Measurements from ENCODE around the gene LSAMP. TPM values are rescaled to one million over a fixed set of nuclear protein-coding genes. Genes with fewer than 3 reads are reported as not detected.

LSAMP gene
- total RNA-seq, 1 donor from 2014 or later: not detected

DNA sequence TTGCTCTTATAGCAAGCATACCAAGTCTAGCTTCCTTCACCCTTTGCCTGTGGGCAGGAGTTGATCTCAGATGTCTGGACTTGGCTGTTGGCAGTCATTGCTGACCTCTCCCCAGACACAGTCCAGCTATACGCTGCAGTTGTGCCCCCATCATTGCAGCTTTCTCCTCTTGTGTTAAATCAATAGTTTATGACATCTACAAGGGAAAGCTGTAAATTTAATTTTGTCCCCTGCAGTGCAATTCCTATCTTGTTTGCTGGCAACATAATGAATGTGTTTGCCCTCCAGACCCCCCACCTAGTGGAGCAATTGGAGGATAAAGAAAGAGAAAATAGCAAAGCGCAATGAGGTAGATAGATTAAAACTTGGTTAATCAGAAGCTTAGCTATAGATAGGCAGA lies 280.2 kb downstream of the LSAMP start:
- no peak for DNase-seq (ENCODE audit: low read depth in 2 of 2)

DNA sequence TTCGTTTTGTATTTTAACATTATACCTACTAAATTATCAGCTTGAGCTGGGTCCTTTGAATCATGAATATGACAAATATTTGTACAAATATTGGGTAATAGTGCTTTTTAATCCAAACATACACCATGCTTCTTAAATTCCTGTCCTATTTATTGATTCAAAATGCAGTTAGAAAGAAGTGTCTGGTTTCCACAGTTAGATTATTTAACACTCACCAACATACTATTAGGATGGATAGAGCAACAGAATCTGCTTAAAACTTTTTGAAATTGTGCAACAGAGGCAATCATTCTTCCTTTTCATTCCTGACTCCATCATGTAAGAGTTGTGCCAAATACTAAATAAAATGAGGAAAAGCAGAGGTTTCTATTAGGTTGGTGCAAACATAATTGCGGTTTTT lies 281.2 kb downstream of the LSAMP start:
- DNase-seq (ENCODE audit: low read depth in 2 of 2): no peak

DNA sequence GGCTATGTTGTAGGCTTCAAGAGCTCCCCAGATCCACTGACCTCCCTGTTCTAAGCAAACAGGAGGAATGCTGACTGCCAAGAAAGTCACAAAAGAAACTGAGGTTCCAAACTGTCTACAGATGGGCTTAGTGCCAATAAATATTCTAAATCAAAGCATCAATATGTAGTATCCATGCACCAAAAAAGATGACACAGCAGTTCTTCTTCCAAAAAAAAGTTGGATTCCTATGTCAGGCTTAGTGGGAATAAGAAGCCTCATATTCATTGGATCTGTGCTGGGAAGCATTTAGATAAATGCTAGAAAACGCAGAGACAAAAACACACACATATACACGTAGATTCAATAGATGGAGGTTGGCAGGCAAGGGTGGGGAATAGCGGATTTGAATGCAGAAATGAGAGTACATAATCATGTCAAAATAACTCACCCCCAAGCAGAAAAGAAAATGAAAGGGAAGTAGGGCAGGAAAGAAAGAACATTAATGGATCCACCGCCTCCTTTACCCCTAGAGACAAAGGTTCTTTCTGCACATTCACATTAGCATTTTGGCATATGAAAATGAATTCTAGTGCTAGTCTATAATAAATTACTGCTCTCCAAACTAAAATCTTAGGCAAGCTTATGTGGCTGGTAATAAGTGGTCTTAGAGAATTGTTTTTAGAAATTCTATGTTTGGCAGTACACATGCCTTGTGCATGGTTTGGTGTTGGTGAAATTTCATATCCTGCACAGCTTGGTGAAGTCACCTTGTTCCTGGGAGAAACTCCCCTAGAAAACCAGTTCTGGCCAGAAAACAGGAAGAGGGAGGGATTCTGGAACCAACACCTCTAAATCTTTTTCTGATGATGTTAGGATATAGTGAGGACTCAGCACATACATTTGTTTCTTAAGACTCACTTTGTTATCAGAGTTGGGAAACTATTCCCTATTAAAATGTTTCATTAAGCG lies 283.4 kb downstream of the LSAMP start:
- DNase-seq (ENCODE audit: low read depth in 2 of 2): no peak

DNA sequence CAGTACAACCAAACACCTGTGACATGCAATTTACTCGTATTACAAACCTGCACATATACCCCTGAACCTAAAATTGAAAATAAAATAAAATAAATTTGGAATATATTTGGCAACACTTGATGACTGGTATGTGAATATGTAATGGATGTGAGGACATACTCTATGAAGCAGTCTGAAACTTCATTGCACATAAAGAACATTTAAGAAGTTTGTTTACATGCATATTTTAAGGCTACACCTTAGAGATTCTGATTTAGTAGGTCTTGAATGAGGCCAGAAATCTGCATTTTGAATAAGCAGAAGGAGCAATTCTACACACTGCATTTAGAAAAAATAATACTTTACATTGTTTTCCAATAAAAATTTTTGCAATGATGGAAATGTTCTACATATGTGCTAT lies 284.7 kb downstream of the LSAMP start:
- no peak for DNase-seq (ENCODE audit: low read depth in 2 of 2)

DNA sequence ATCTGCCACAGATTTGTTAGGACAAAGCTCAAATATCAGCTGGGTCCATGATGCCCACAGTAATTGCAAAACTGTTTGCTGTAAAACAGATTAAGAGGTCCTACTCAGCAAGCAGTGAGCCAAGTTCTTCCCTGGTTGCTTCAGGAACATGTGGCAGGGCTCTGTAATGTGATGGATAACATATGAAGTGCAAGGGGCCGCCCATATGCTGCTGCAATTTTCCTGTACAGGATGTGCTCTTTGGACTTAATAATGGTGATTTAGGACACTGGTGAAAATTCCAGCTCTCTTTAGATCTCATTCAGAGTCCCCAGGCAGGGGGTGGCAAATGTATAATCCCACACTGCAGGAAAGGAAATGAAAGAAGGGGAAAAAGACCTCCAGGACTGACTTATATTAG lies 289.4 kb downstream of the LSAMP start:
- no peak for DNase-seq (ENCODE audit: low read depth in 2 of 2)

DNA sequence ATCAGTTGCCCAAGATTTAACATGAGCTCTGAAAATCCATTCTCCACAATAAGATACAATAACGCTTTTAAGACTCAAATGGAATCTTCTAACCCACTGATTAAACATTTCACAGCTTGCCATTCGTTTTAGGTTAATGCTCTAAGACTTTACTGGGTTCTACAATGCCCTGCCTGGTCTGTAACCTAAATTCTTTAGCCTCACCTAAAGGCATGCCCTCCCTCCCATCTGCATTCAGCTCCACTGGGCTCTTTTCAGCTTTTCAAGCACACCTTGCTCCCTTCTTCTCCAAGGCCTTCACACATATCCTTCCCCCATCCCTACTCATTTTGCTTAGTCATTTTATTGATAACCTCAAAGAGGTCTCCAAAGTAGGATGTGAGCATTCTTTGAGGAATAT lies 290.9 kb downstream of the LSAMP start:
- no peak for DNase-seq (ENCODE audit: low read depth in 2 of 2)

DNA sequence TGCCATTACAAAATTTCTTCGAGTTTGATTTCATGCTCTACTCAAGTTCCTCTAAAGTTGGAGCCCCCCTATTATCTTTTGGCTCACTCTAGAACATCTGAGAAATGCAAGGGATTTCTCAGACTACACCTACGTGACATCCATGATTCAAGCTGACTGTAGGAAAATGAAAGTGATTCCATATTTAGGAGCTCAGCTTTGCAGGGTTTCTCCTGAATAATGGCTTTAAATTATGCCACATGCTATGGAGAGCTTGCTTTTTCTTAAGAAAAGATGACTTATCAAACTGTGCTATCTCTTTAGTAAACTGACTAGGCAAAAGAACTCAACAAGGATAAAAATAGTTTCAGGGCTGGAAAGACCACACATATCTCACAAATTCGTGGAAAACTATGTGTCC lies 292.1 kb downstream of the LSAMP start:
- DNase-seq (ENCODE audit: low read depth in 2 of 2): no peak

DNA sequence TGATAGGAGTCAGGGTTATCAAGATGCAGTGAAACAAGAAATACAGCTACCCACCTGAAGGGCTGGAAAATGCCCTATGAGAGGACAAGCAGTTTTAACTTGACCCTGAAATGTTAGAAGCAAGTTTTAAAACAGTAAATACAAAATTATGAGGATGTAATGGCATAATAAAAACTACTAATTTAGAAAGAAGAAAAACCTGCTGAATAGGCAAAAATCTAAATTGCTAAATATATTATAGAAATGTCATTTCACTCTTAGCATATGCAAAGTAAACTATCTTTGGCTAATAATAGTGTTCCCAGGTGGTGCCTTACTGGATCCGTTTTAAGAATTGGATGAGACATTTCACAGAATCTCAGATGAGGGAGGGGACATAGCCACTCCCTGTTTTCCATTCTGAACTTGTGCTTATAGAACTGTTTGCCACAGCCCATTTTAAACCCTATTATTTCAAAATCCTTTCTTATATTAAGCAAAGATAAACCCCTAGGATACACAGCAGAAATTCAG lies 294.6 kb downstream of the LSAMP start:
- DNase-seq (ENCODE audit: low read depth in 2 of 2): no peak

DNA sequence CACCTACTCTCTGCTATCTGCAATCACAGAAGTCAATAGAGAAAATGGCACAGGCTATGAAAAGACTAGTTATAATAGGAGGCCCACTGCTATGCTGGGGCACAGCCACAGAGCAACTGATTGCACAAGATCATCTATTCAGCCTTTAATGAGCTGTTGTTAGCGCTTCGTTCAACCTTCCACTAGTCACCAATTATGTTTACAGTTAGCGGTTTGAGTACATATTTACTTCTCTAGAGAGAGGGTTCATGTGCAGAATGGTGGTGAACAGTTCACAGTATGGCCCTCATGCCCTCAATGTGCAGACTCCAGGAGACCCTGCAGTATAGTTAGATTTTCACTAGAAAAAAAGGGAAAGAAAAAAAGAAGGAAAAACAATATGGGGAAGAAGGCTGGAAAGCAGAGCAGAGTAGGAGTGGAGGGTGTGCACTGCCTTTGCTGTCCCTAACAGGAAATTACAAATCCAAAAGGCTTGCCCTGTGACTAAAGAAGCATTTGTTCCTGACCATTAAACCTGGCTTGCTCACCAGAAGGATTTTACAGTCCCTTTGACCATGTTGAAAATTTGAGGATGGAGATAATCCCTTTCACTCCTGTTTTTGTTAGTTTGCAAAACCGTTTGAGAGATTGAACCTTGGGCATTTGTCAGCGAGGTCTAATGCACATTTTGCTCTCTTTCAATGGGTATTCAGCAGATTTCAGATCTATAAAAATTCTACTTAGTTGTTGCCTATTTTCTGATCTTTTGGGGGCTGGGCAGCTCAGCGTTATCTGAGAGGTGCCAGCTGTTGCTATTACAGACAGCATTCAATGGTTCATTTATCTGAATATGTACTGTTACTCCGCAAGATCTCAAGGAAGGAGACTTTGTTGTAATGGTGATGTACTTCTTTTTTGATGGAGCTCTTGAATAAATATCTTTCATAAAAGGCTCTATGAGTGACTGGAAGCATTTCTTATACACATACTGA lies 296.1 kb downstream of the LSAMP start:
- DNase-seq (ENCODE audit: low read depth in 2 of 2): no peak

DNA sequence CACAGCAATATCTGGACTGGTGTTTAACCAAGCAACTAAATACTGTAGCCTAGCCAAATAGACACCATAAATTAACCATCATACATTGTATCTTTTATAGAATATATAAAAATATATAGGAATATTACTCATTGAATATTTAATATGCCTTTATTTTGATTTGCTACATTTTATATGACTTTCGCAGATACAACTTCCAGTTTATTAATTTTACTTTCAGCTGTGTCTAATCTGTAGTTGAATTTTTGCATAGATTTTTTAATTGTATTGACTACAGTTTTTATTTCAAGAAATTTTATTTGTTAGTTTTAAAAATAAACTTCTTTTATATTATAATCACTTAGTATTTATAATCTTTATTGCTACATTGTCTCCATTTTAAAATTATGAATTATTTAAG lies 299.7 kb downstream of the LSAMP start:
- no peak for DNase-seq (ENCODE audit: low read depth in 2 of 2)

DNA sequence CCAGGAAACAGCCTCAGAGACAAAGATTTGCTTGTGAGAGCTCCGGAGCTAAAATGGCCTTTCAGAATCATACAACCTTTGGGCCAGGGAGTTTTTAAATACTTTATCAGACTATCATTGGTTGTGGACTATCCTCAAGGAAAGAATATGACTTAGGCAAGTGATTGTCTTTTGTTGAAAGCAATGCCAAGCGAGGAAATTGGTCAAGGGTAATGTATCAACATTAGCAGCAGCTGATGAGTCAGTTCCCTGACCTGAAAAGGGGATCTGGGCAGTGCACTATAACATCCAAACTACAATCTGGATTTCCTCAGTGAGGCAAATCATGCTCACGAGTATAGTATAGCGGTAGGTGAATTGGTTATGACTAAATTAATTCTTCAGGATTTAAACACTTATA lies 303.6 kb downstream of the LSAMP start:
- DNase-seq (ENCODE audit: low read depth in 2 of 2): no peak

DNA sequence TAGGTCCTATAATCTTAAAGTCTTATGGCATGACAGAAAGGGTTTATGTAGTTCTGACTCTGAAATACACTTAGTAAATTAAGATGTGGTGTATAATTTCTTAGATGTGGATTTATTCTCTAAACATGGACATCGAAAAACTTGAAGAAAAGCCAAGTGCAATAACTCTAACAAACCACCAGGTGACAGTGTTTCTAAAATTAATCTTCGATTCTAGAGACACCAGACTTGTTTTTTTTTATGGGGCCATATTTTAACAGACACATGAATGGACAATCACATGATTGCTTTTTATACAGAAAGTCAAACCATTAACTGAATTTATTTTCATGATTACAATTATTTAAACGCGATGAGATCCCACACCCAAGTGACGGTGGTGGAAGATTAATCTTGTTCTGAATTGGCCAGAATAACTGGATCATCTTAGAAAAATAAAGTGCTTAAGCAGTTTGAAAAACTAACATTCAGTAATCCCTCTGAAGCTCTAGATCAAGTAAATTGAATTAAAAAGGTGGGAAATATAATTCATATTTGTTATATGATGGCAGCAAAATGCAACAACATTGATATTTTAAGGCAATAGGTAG lies 305.1 kb downstream of the LSAMP start:
- peak; percentile 11 to 30 for DNase-seq (ENCODE audit: low read depth in 2 of 2)

DNA sequence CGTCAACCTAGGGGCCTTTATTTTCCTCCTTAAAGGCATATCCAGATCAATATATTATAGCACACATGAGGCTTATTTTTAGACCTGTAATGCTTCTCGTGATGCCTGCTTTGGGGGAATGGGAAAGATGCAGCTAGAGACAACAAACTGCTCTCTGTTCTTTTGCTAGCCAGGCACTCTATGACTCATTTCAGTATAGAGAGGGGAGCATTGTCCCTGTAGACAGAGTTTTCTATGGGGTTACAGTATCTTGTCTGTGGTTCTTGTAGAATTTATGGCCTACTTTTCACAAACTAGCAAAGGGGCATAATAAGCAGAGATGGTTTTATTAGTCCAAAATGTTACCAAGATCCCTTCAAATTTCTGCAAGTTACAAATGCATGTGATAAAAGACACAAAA lies 305.6 kb downstream of the LSAMP start:
- DNase-seq (ENCODE audit: low read depth in 2 of 2): no peak

DNA sequence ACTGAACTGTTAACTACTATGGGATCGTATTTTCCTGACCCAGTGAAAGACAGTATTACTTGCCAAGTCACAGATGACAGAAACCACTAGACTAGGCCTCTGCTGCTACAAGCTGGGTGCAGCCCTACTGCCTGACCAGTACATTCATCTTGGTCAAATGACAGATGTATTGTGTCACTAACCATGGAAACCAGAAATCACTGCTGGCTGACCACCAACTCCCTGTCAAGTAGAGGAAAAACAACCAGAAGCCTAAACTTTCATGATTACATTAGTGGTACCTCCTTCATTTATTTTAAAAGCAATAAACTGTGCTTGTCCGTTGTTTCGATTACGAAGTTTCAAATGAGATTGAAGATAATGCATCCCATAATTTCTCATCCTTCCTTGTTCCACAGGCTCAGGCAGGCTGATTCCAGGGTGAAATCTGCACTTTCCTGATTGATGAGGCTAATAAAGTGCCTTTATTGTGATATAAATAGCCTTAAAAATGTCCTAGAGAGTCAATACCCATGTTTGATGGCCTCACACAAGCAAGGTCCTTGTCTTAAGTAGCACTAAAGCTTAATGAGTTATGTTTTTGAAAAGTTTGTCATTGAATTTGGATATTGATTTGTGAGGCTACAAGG lies 309.7 kb downstream of the LSAMP start:
- DNase-seq (ENCODE audit: low read depth in 2 of 2): peak; percentile 11 to 28

DNA sequence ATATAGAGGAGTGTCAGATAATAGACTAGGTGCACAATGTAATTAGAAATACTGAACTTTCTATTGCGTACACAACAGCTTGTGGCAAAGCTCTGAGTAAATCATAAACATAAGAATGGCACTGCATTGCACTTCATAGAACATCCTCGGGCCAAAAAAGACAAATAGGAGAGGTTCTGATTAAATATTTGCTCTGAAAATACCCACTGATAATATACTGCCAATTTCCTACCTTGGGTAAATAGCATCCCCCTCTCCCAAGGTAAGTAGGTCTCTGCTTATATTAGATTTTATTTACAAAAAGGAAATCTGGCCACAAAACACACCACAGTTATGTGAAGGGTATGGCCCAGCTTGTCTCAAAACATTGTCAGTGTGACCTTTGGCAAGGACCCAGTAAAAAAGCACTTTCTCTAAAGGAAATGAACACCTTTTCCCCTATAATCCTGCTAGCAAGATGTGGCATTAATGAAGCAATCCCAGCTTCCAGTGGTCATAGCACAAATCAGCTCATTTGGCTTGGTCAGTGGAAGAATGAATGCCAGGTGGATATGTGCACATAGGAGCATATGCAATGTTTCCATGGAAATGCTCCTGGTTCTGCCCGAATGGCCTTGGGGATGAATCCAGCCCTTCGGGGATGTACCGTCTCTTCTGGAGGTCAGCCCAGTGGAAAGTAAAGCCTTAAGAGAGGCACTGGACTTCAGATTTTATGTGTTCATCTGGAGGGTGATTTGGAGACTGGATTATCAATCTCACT lies 315.9 kb downstream of the LSAMP start:
- DNase-seq (ENCODE audit: low read depth in 2 of 2): no peak

DNA sequence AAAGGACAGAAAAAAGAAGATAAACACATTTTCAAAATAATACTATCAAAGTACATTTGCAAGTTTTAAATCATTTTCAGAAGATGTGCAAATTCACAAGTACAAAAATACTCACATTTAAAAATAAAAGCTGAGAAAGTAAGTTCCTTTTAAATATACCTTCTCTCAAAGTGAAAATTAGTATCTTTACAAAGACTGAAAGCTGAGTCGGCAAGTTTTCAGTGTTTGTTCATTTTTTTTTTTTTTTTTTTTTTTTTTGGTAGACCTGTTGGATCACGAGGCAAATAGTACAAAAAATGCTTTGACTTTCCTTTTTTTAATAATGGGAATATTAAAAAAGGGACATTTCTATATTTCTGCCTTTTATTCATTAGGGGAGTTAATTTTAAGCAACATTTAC lies 317.8 kb downstream of the LSAMP start:
- DNase-seq (ENCODE audit: low read depth in 2 of 2): no peak

DNA sequence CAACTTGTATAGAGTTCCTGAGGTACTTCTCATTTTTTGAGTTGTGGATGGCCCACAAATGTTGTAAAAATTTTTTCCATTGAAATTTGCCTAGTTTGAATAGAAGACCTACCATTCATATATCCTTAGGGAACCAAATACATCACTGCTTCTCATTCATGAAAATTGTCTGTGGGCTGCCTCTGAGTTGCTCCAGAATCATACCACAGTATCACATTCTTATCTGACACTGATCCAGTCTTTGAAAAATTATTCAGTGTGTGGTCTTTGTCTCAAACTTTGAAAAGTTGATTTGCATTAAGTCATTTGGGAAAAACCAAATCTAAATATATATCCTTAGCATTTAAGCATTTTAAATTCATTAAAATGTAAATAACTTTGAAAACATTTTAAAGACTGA lies 321.1 kb downstream of the LSAMP start:
- no peak for DNase-seq (ENCODE audit: low read depth in 2 of 2)

DNA sequence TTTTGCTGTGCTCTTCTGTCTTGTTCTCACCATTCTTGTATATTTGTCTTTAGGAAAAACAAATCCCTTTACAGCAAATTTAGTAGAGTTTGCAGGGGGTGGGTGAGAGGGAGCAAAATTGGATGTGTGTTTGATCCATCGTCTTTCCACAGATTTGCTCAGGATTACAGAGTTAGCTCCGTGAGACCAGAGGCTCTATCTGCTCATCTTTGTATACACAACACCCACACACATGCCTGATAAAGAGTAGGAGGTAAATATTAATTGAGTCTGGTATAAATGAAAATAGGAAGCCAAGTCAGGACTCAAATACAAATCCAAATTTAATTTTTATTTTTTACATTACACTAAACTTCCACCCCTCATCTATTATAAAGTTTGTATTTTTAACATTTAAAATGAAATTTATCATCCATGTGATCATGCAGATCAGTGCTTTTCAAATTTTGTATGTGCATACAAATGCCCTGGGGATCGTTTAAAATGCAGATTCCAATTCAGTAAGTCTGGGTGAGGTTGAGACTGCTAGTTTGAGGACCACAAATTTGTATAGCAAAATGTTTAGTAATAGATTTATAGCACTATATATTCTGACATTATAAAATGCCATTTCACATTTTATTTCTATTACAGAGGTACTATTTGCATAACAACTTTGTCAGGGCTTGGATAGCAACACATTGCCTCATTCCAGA lies 326.7 kb downstream of the LSAMP start:
- no peak for DNase-seq (ENCODE audit: low read depth in 2 of 2)

DNA sequence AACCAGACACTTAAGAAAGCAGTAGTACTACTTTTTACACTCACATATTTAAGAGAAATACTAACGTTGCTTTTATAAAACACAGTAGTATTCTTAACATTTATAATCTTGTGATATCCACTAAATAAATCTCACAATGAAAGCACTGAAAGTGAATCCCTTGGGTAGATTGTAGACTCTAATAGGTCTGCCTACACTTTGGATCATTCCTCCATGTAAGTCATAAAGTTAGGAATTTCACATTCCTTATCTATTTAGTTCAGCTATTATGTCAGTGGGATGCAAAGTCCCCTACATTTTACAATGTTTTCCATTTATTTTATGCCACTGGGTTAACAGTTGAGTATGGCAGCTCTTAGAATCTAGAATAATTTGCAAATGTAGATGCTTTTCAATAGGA lies 330.7 kb downstream of the LSAMP start:
- no peak for DNase-seq (ENCODE audit: low read depth in 2 of 2)

DNA sequence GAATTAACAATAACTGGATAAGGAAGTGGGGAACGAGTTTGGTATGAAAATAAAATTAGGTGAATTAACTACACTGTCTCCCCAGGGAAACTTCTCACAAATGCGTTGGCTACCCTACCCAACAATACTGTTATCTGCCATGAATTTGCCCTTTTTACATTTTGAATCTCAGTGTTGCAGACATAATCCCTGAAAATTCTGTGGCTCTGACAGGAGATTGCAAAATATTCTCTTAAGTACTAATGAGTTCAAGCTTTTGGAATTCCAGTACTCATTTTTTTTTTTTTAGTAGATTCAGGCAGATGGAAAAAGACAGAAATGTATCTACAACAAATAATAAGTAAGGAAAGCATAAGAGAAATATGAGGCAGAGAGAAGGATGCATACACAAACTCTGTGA lies 332.6 kb downstream of the LSAMP start:
- no peak for DNase-seq (ENCODE audit: low read depth in 2 of 2)
